OCI-LY1 (cell line): ENCODE data around the gene SYNGR1.
"Not testable (repeated sequence)": the region's sequence is repeated elsewhere in the genome, so short reads cannot be mapped to it uniquely, and the experiment has no call there.

Source experiments
- H2AFZ ChIP-seq: fragments of 200-600 bp; sonication (generic), shearing (Covaris generic); 2 replicates; pipeline ENCODE4 v1.6.0; 2014; ENCODE audit warnings: antibody characterized with exemption, mild to moderate bottlenecking, low read length
- H3F3A ChIP-seq: fragments of 200-600 bp; sonication (generic), shearing (Covaris generic); 2 replicates; pipeline ENCODE4 v1.6.0; 2014; ENCODE audit warnings: mild to moderate bottlenecking, antibody characterized with exemption, low read length, moderate library complexity; ENCODE audit not compliant: insufficient read depth
- H3K27ac ChIP-seq: fragments of 200-600 bp; sonication (generic); 2 replicates; pipeline ENCODE4 v1.5.1; 2014; ENCODE audit warnings: low read length, mixed run types, mild to moderate bottlenecking, low read depth; ENCODE audit not compliant: poor library complexity, severe bottlenecking
- H3K27me3 ChIP-seq: fragments of 200-600 bp; sonication (generic); 2 replicates; pipeline ENCODE4 v1.6.0; 2014; ENCODE audit warnings: antibody characterized with exemption, mild to moderate bottlenecking, low read length, moderate library complexity; ENCODE audit not compliant: insufficient read depth
- H3K36me3 ChIP-seq: fragments of 200-600 bp; sonication (generic); 2 replicates; pipeline ENCODE4 v1.6.1; 2014; ENCODE audit warnings: mild to moderate bottlenecking, antibody characterized with exemption, low read length, moderate library complexity, mixed read lengths; ENCODE audit not compliant: insufficient read depth
- H3K4me1 ChIP-seq: fragments of 200-600 bp; sonication (generic); 2 replicates; pipeline ENCODE4 v1.5.1; 2014; ENCODE audit warnings: mild to moderate bottlenecking, low read length, moderate library complexity; ENCODE audit not compliant: insufficient read depth, severe bottlenecking
- H3K4me2 ChIP-seq: fragments of 200-600 bp; sonication (generic), shearing (Covaris generic); 2 replicates; pipeline ENCODE4 v1.6.1; 2014; ENCODE audit warnings: low read length
- H3K4me3 ChIP-seq: fragments of 200-600 bp; sonication (generic); 2 replicates; pipeline ENCODE4 v1.5.1; 2014; ENCODE audit warnings: low read length, low read depth, mild to moderate bottlenecking, mixed read lengths; ENCODE audit not compliant: poor library complexity, severe bottlenecking
- H3K79me2 ChIP-seq: fragments of 200-600 bp; shearing (Covaris generic); 2 replicates; pipeline ENCODE4 v1.6.1; 2016; ENCODE audit warnings: mixed run types, low read length, mixed read lengths; ENCODE audit not compliant: insufficient read depth
- H3K9ac ChIP-seq: fragments of 200-600 bp; sonication (generic), shearing (Covaris generic); 2 replicates; pipeline ENCODE4 v1.6.1; 2014; ENCODE audit warnings: mild to moderate bottlenecking, low read length, mixed read lengths
- H3K9me2 ChIP-seq: fragments of 200-600 bp; sonication (generic), shearing (Covaris generic); 2 replicates; pipeline ENCODE4 v1.6.1; 2014; ENCODE audit warnings: low read depth, mild to moderate bottlenecking, low read length, mixed read lengths
- H3K9me3 ChIP-seq: fragments of 200-600 bp; shearing (Covaris generic); 2 replicates; pipeline ENCODE4 v1.6.1; 2014; ENCODE audit warnings: low read length, mixed read lengths
- H4K20me1 ChIP-seq: fragments of 200-600 bp; sonication (generic), shearing (Covaris generic); 2 replicates; pipeline ENCODE4 v1.6.0; 2016; ENCODE audit warnings: mild to moderate bottlenecking, low read length; ENCODE audit not compliant: insufficient read depth
- EZH2 ChIP-seq: fragments of 200-600 bp; sonication (generic), shearing (Covaris generic); IDR thresholded peaks from 2 replicates; pipeline ENCODE4 v1.8.0; 2017; ENCODE audit warnings: borderline replicate concordance, mixed run types, mild to moderate bottlenecking, antibody characterized with exemption, low read length, moderate library complexity, mixed read lengths
- TF ChIP-seq, protein P1 (sequence below): fragments of 200-600 bp; sonication (generic), shearing (Covaris generic); IDR thresholded peaks from 2 replicates; pipeline ENCODE4 v1.5.1; 2017; ENCODE audit warnings: mild to moderate bottlenecking, antibody characterized with exemption, low read length, moderate library complexity, mixed read lengths

SYNGR1 gene

GRCh38 chr22:39332441-39333064 lies 17.2 kb upstream of the SYNGR1 start:
- H3K4me3 ChIP-seq, result no peak overlapping the region
- H2AFZ ChIP-seq, result no peak overlapping the region
- H3K36me3 ChIP-seq, result no peaks in the 10 kb centered on the region
- H3K27me3 ChIP-seq, result no peaks in the 10 kb centered on the region
- no peaks in the 10 kb centered on the region for H3F3A ChIP-seq
- no peaks in the 10 kb centered on the region for H3K79me2 ChIP-seq
- H3K9me2 ChIP-seq, result no peaks in the 10 kb centered on the region
- no peaks in the 10 kb centered on the region for H3K4me1 ChIP-seq
- no peak overlapping the region for H3K4me2 ChIP-seq
- no peaks in the 10 kb centered on the region for H3K9me3 ChIP-seq
- H3K27ac ChIP-seq, result no peak overlapping the region
- TF ChIP-seq, protein P1, sequence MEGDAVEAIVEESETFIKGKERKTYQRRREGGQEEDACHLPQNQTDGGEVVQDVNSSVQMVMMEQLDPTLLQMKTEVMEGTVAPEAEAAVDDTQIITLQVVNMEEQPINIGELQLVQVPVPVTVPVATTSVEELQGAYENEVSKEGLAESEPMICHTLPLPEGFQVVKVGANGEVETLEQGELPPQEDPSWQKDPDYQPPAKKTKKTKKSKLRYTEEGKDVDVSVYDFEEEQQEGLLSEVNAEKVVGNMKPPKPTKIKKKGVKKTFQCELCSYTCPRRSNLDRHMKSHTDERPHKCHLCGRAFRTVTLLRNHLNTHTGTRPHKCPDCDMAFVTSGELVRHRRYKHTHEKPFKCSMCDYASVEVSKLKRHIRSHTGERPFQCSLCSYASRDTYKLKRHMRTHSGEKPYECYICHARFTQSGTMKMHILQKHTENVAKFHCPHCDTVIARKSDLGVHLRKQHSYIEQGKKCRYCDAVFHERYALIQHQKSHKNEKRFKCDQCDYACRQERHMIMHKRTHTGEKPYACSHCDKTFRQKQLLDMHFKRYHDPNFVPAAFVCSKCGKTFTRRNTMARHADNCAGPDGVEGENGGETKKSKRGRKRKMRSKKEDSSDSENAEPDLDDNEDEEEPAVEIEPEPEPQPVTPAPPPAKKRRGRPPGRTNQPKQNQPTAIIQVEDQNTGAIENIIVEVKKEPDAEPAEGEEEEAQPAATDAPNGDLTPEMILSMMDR, result no peak
- no peak for TF ChIP-seq EZH2
- no peaks in the 10 kb centered on the region for H4K20me1 ChIP-seq
- no peak overlapping the region for H3K9ac ChIP-seq

GRCh38 chr22:39336411-39336810 lies 13.4 kb upstream of the SYNGR1 start:
- Histone ChIP-seq H3K4me2 (no peak overlapping the region), H3K27ac (no peak overlapping the region), H3K4me1 (no peaks in the 10 kb centered on the region), H3K9me3 (no peaks in the 10 kb centered on the region), H3F3A (no peaks in the 10 kb centered on the region), H3K36me3 (no peaks in the 10 kb centered on the region), H3K9me2 (no peaks in the 10 kb centered on the region), H4K20me1 (no peaks in the 10 kb centered on the region), H3K9ac (no peak overlapping the region), H2AFZ (no peak overlapping the region), H3K4me3 (no peak overlapping the region), H3K27me3 (no peaks in the 10 kb centered on the region; the same call in 1 of the 2 replicates), H3K79me2 (no peaks in the 10 kb centered on the region)
- TF ChIP-seq EZH2, result no peak
- TF ChIP-seq, protein P1, result no peak

GRCh38 chr22:39339775-39340174 lies 10.0 kb upstream of the SYNGR1 start:
- not testable (repeated sequence) for H3K9me3 ChIP-seq, H3K36me3 ChIP-seq, H2AFZ ChIP-seq, H3K27me3 ChIP-seq, H4K20me1 ChIP-seq, H3K9ac ChIP-seq, H3K9me2 ChIP-seq, H3K27ac ChIP-seq, H3K4me3 ChIP-seq, H3K4me2 ChIP-seq, H3K4me1 ChIP-seq, H3F3A ChIP-seq, H3K79me2 ChIP-seq

DNA sequence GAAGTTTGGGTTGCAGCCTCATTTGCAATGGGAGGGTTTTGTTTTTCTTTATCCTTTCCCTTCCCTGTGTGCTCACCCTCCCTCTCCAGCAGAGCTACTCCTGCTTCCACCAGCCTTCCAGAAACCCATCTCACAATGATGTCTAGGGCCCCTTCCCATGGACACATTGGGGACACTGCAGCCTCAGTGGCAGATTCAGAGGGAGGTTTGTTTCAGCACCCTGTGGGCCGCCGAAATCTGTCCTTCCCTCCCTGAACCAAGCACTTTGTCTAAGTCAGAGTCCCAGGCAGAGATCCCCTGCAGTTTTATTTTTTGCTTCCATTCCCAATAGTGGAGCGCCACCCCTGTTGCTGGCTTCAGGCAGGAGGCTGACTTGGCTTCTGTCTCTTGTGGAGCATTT lies 8.6 kb upstream of the SYNGR1 start:
- H2AFZ ChIP-seq, result no peak overlapping the region

More for the DNA sequence above, 8.6 kb upstream of the SYNGR1 start:
- no peak overlapping the region for H3K4me3 ChIP-seq
- H3K36me3 ChIP-seq, result no peaks in the 10 kb centered on the region
- no peak overlapping the region for H3K9ac ChIP-seq
- H3K4me1 ChIP-seq, result no peaks in the 10 kb centered on the region
- H3K9me2 ChIP-seq, result no peaks in the 10 kb centered on the region
- no peaks in the 10 kb centered on the region for H4K20me1 ChIP-seq
- no peaks in the 10 kb centered on the region for H3K79me2 ChIP-seq
- no peak for TF ChIP-seq EZH2
- TF ChIP-seq, protein P1, result no peak
- no peaks in the 10 kb centered on the region for H3F3A ChIP-seq
- H3K4me2 ChIP-seq, result no peak overlapping the region
- H3K27ac ChIP-seq, result no peak overlapping the region
- H3K9me3 ChIP-seq, result no peaks in the 10 kb centered on the region
- no peaks in the 10 kb centered on the region; the same call in 1 of the 2 replicates for H3K27me3 ChIP-seq
